GM23338 (cell line): ENCODE data around the gene SPEM3.

Experiments
- CREB1 ChIP-seq: fragments of 250-450 bp; sonication (Bioruptor Pico); IDR thresholded peaks from 2 replicates; pipeline ENCODE4 v1.5.0; 2020; ENCODE audit warnings: low read depth, mild to moderate bottlenecking, moderate library complexity
- EZH2 ChIP-seq: fragments of 200-600 bp; sonication (generic); IDR thresholded peaks from one replicate; pipeline ENCODE4 v1.8.0; 2017; ENCODE audit warnings: antibody characterized with exemption, mild to moderate bottlenecking, low read depth; ENCODE audit not compliant: unreplicated experiment
- EZH2phosphoT487 ChIP-seq: fragments of 200-600 bp; sonication (generic); IDR thresholded peaks from one replicate; pipeline ENCODE4 v1.8.1; 2018; ENCODE audit warnings: antibody characterized with exemption; ENCODE audit not compliant: unreplicated experiment
- JUNB ChIP-seq: IDR thresholded peaks from one replicate; pipeline ENCODE4 v1.6.1; 2016; ENCODE audit warnings: antibody characterized with exemption; ENCODE audit not compliant: unreplicated experiment
- NANOG ChIP-seq: IDR thresholded peaks from 2 replicates; pipeline ENCODE4 v1.6.1; 2016; ENCODE audit warnings: antibody characterized with exemption, borderline replicate concordance
- POLR2AphosphoS5 ChIP-seq: IDR thresholded peaks from 2 replicates; pipeline ENCODE4 v1.6.1; 2016; ENCODE audit warnings: antibody characterized with exemption, low read depth
- REST ChIP-seq: IDR thresholded peaks from one replicate; pipeline ENCODE4 v1.6.1; 2018; ENCODE audit warnings: antibody characterized with exemption; ENCODE audit not compliant: unreplicated experiment
- STAT1 ChIP-seq: IDR thresholded peaks from one replicate; pipeline ENCODE4 v1.6.1; 2016; ENCODE audit warnings: antibody characterized with exemption; ENCODE audit not compliant: unreplicated experiment
- ZNF114 ChIP-seq: fragments of 250-450 bp; sonication (Bioruptor Pico); IDR thresholded peaks from 2 replicates; pipeline ENCODE4 v1.5.0; 2020; ENCODE audit warnings: mild to moderate bottlenecking, moderate library complexity
- ZNF331 ChIP-seq: fragments of 250-450 bp; sonication (Bioruptor Pico); IDR thresholded peaks from 2 replicates; pipeline ENCODE4 v1.5.0; 2020; ENCODE audit warnings: low read depth, mild to moderate bottlenecking, moderate library complexity
- TF ChIP-seq, protein P1 (sequence below), 2 experiments: fragments of 200-600 bp in 1 of 2; sonication (generic) in 1 of 2; conservative IDR thresholded peaks; 2 replicates each; pipeline versions ENCODE4 v1.5.1 to v1.6.1; 2016 to 2017; ENCODE audit warnings: antibody characterized with exemption in 2 of 2, low read depth in 2 of 2, mild to moderate bottlenecking in 2 of 2, moderate library complexity in 1 of 2
- TF ChIP-seq, protein P2 (sequence below): IDR thresholded peaks from 2 replicates; pipeline ENCODE4 v1.6.1; 2016; ENCODE audit warnings: antibody characterized with exemption

- TF ChIP-seq, protein P1, sequence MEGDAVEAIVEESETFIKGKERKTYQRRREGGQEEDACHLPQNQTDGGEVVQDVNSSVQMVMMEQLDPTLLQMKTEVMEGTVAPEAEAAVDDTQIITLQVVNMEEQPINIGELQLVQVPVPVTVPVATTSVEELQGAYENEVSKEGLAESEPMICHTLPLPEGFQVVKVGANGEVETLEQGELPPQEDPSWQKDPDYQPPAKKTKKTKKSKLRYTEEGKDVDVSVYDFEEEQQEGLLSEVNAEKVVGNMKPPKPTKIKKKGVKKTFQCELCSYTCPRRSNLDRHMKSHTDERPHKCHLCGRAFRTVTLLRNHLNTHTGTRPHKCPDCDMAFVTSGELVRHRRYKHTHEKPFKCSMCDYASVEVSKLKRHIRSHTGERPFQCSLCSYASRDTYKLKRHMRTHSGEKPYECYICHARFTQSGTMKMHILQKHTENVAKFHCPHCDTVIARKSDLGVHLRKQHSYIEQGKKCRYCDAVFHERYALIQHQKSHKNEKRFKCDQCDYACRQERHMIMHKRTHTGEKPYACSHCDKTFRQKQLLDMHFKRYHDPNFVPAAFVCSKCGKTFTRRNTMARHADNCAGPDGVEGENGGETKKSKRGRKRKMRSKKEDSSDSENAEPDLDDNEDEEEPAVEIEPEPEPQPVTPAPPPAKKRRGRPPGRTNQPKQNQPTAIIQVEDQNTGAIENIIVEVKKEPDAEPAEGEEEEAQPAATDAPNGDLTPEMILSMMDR (conservative IDR thresholded peaks at IDR 0.05; ENCODE audit: low read depth in 2 of 2), result no peak
- TF ChIP-seq EZH2 (no peak), EZH2phosphoT487 (no peak), REST (no peak), POLR2AphosphoS5 (no peak), CREB1 (CRISPR knock-in tag) (no peak), JUNB (no peak), ZNF114 (CRISPR knock-in tag) (no peak), ZNF331 (CRISPR knock-in tag) (no peak), STAT1 (no peak), NANOG (no peak)
- TF ChIP-seq, protein P2, sequence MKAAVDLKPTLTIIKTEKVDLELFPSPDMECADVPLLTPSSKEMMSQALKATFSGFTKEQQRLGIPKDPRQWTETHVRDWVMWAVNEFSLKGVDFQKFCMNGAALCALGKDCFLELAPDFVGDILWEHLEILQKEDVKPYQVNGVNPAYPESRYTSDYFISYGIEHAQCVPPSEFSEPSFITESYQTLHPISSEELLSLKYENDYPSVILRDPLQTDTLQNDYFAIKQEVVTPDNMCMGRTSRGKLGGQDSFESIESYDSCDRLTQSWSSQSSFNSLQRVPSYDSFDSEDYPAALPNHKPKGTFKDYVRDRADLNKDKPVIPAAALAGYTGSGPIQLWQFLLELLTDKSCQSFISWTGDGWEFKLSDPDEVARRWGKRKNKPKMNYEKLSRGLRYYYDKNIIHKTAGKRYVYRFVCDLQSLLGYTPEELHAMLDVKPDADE, result no peak
Observed at GRCh38 chr17:7406235-7406825, 22.3 kb upstream of the SPEM3 start.
